Lung (tissue), 12 donors: Measurements from ENCODE around the gene ATXN7L2. TPM values are rescaled to one million over a fixed set of nuclear protein-coding genes. Genes with fewer than 3 reads are reported as not detected.

Experiments
- ATAC-seq: fragments of 200-7000 bp; cut with Tn5 transposase; one replicate; pipeline ENCODE4 v1.9.1; 2020; ENCODE audit warnings: moderate number of reproducible peaks; ENCODE audit not compliant: insufficient read depth, low FRiP score
- DNase-seq, 3 donors: peaks; one replicate each; pipeline ENCODE4 v3.0.0-alpha.2; 2013 to 2017
- H3K27ac ChIP-seq, 2 donors: one replicate each; pipeline ENCODE4 v1.5.1; 2013; ENCODE audit warnings: mild to moderate bottlenecking in 2 of 2, moderate library complexity in 2 of 2, control low read depth in 1 of 2, inconsistent platforms in 1 of 2, low read depth in 1 of 2, low read length in 1 of 2
- H3K27me3 ChIP-seq, 3 donors: one replicate each; pipeline ENCODE4 v1.5.1; 2013; ENCODE audit warnings: low read length in 2 of 3; ENCODE audit not compliant: control insufficient read depth in 3 of 3, insufficient read depth in 3 of 3
- H3K36me3 ChIP-seq, 4 donors: one replicate each; pipeline ENCODE4 v1.5.1; 2013; ENCODE audit warnings: low read length in 4 of 4, mild to moderate bottlenecking in 1 of 4, moderate library complexity in 1 of 4; ENCODE audit not compliant: control insufficient read depth in 4 of 4, insufficient read depth in 4 of 4
- H3K4me1 ChIP-seq, 5 donors: one replicate each; pipeline ENCODE4 v1.5.1; 2013; ENCODE audit warnings: low read length in 5 of 5, mild to moderate bottlenecking in 2 of 5, moderate library complexity in 1 of 5; ENCODE audit not compliant: control insufficient read depth in 5 of 5, insufficient read depth in 5 of 5
- H3K4me3 ChIP-seq: one replicate; pipeline ENCODE4 v1.5.1; 2013; ENCODE audit warnings: mild to moderate bottlenecking, control low read depth, moderate library complexity
- H3K9ac ChIP-seq, 2 donors: one replicate each; pipeline ENCODE4 v1.5.1; 2013; ENCODE audit warnings: low read length in 2 of 2, control low read depth in 1 of 2; ENCODE audit not compliant: insufficient read depth in 1 of 2
- H3K9me3 ChIP-seq, 4 donors: one replicate each; pipeline ENCODE4 v1.5.1; 2013; ENCODE audit warnings: low read length in 3 of 4, mild to moderate bottlenecking in 1 of 4, moderate library complexity in 1 of 4; ENCODE audit not compliant: control insufficient read depth in 4 of 4, insufficient read depth in 3 of 4
- WGBS, 2 donors: extraction: QIAGEN DNeasy Blood & Tissue Kit; methylation state at CpG; one replicate each; pipeline ENCODE4 v1.1.7; 2013; 5-methylcytosine and 5-hydroxymethylcytosine counted together
- polyA plus RNA-seq, 2 donors: library from polyadenylated mRNA; stranded (reverse); fragments of 200-250 nt; gene quantifications; one replicate each; pipeline ENCODE4 v1.2.1, GENCODE V29; 2013
- total RNA-seq, 2 donors: library from RNA; depleted of rRNA in 1 of 2; stranded (reverse); fragments of >200 nt in 1 of 2; gene quantifications; one replicate each; pipeline ENCODE4 v1.2.1, GENCODE V29; 2014 to 2021
- TF ChIP-seq, protein P1 (sequence below): IDR thresholded peaks from 2 replicates; pipeline ENCODE4 v1.5.1; 2012; ENCODE audit warnings: mild to moderate bottlenecking; ENCODE audit errors: control extremely low read depth, extremely low read depth
- donor health status: control.
- donor health status: control.
- donor health status: Bipolar disorder and iron deficiency.
- donor health status: healthy.
- donor health status: DM: yes; HTN: yes; CAD: no.

The ATXN7L2 gene
- total and polyA plus RNA-seq, 4 donors = 2.6 to 6.0 (median 4.4) TPM

DNA sequence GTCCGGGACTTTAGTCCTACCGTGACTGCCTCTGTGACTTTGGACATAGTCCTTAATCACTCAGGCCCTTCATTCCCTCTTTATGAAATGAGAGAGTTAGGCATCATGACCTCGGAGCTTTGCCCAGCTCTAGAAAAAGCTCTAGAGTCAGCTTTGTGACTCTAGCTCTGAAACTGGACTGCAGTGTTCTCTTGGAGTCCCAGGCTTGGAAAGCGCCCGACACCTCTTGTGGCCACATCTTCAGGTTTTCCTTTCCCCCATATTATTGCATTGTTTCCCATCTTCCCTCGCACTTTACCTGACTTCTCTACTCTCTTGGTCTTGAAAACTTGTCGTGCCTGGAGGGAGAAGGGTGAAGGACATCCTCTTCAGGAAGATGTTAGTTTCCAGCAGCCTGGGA is 38.3 kb downstream of the ATXN7L2 start:
- H3K9me3 ChIP-seq = no peaks in the 10 kb centered on the region
- no peaks in the 10 kb centered on the region for H3K36me3 ChIP-seq
- TF ChIP-seq, protein P1, sequence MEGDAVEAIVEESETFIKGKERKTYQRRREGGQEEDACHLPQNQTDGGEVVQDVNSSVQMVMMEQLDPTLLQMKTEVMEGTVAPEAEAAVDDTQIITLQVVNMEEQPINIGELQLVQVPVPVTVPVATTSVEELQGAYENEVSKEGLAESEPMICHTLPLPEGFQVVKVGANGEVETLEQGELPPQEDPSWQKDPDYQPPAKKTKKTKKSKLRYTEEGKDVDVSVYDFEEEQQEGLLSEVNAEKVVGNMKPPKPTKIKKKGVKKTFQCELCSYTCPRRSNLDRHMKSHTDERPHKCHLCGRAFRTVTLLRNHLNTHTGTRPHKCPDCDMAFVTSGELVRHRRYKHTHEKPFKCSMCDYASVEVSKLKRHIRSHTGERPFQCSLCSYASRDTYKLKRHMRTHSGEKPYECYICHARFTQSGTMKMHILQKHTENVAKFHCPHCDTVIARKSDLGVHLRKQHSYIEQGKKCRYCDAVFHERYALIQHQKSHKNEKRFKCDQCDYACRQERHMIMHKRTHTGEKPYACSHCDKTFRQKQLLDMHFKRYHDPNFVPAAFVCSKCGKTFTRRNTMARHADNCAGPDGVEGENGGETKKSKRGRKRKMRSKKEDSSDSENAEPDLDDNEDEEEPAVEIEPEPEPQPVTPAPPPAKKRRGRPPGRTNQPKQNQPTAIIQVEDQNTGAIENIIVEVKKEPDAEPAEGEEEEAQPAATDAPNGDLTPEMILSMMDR = no peak
- no peak overlapping the region for H3K9ac ChIP-seq
- no peak overlapping the region for H3K27ac ChIP-seq
- no peaks in the 10 kb centered on the region for H3K4me1 ChIP-seq
- H3K27me3 ChIP-seq = peaks cover 0 to 8% (median 0%) of the 10 kb centered on the region in 3 donors
- DNase-seq (no peak), ATAC-seq (no peak)
- H3K4me3 ChIP-seq = no peak overlapping the region
- WGBS, 2 donors = 87 to 94% methylated on average over 7 of the region's 7 CpGs

DNA sequence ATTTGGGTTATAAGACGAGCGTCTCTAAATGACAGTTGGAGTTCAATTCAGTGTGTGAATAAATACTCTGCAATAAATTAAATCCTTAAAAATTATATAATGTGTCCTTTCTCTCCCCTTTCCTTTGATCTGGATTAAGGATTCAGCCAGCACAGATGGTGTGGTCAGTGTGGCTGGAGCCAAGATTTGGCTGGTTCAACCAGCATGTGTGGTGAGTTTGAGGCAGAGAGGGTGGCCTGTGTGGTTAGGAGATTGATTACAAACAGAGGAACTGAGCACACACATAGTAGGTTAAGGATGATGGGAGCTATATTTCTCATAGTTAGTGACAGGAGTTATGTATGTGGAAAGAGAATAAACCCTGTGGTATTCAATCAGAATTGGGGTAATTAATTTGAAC is 40.0 kb downstream of the ATXN7L2 start:
- no peaks in the 10 kb centered on the region for H3K9me3 ChIP-seq
- TF ChIP-seq, protein P1 = no peak
- no peak overlapping the region for H3K4me3 ChIP-seq
- no peak overlapping the region for H3K9ac ChIP-seq
- H3K27ac ChIP-seq = no peak overlapping the region
- no peaks in the 10 kb centered on the region for H3K36me3 ChIP-seq
- peaks cover 0 to 8% (median 0%) of the 10 kb centered on the region in 3 donors for H3K27me3 ChIP-seq
- H3K4me1 ChIP-seq = no peaks in the 10 kb centered on the region
- 90 to 97% methylated on average over 2 of the region's 2 CpGs for WGBS, 2 donors
- ATAC-seq = no peak
- DNase-seq = no peak

DNA sequence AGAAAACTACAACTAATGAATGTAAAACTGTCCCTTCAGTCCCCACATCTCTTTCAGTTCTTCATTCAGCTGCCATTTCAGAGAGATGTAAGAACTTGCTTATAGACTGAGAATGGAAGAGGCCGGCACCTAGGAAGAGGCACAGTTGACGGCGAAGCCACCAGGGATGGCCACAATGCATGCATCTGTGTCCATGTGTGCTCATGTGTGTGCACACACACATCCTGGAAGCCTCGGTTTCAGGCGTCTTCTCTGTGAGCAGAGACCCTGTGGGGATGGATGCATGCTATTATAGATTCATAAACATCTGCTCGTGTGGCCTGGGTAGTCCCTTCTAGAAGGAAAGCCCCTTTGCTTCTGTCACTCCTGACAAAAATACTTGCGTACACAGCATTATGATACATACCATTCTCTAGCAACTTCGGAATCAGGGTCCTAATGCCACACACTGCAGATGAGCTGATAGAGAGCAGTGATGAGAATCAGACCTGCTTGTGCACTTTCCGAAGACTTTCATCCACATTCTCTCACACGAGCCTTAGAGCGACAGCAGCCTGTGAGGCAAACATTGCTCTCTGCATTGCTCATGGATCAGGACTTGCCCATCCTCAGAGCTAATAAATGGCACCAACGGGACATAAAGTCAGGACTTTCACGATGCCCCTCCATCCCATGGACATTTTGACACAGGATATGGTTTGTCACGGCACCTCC is 43.5 kb downstream of the ATXN7L2 start:
- TF ChIP-seq, protein P1 = no peak
- Histone ChIP-seq H3K4me1 (peaks cover 0 to 19% (median 12%) of the 10 kb centered on the region in 5 donors), H3K36me3 (no peaks in the 10 kb centered on the region), H3K9me3 (no peaks in the 10 kb centered on the region), H3K27me3 (peaks cover 0 to 3% (median 0%) of the 10 kb centered on the region in 3 donors), H3K4me3 (no peak overlapping the region), H3K27ac (no peak overlapping the region), H3K9ac (no peak overlapping the region)
- ATAC-seq (no peak), DNase-seq (no peak)
- WGBS, 2 donors = 74 to 81% methylated on average over 14 of the region's 14 CpGs
